Activated naive CD8-positive, alpha-beta T cell treated with anti-CD3 and anti-CD28 coated beads, Interleukin-2, amount 50 U/mL, for 24 hours (primary cell): ENCODE measurements around the gene SPDEF.

ENCODE experiments used
- ATAC-seq: fragments of 150-1000 bp; cut with Tn5 transposase; one replicate; pipeline ENCODE4 v1.10.0; 2021
- DNase-seq: peaks from one replicate; pipeline ENCODE4 v3.0.0; 2021
- H3K27ac Mint-ChIP-seq: one replicate; pipeline ENCODE4 v1.8.0; 2021; ENCODE audit warnings: mild to moderate bottlenecking, mixed read lengths
- H3K27me3 Mint-ChIP-seq: one replicate; pipeline ENCODE4 v1.8.0; 2021; ENCODE audit warnings: mixed read lengths
- H3K36me3 Mint-ChIP-seq: one replicate; pipeline ENCODE4 v1.8.0; 2021; ENCODE audit warnings: low read depth, mixed read lengths
- H3K4me1 Mint-ChIP-seq: one replicate; pipeline ENCODE4 v1.8.0; 2021; ENCODE audit warnings: mixed read lengths
- H3K4me3 Mint-ChIP-seq: one replicate; pipeline ENCODE4 v1.8.0; 2021; ENCODE audit warnings: mild to moderate bottlenecking, moderate library complexity, mixed read lengths
- H3K9me3 Mint-ChIP-seq: one replicate; pipeline ENCODE4 v1.8.0; 2021; ENCODE audit warnings: mixed read lengths

The SPDEF gene

DNA sequence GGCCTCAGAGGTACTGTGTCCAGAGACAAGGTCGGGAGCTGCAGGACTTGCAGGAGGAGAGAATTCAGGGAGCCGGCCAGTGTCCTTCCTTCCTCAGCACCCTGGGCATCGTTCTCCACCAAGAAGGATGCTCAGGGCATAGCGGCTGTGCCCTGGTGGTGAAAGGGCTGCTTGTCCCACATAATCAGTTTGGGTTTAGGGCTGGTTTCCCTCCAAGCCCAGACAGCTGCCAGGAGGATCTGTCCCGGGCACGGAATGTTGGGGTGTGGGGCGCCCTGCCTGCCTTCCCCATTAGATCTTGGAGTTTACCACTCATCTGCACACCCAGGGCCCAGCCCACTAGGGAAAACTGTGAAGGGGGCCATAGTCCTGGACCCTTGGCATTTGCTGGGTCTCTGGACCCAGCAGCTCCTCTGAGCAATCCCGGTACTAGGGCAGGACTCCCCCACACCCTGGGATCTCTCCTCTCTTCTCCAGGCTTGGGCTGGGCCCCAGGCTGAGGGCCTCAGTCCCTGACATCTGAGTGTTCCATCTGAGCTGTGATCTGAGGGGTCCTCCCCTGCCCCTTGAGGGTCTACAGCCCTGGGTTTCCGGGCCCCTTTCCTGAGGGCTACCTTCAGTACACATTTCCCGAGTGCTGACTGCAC is 18.6 kb upstream of the SPDEF start:
- no peaks in the 10 kb centered on the region for H3K27me3 Mint-ChIP-seq
- H3K36me3 Mint-ChIP-seq, result no peaks in the 10 kb centered on the region
- ATAC-seq (no peak), DNase-seq (no peak)
- H3K4me1 Mint-ChIP-seq, result no peaks in the 10 kb centered on the region
- no peak overlapping the region for H3K27ac Mint-ChIP-seq
- no peaks in the 10 kb centered on the region for H3K9me3 Mint-ChIP-seq
- no peak overlapping the region for H3K4me3 Mint-ChIP-seq

DNA sequence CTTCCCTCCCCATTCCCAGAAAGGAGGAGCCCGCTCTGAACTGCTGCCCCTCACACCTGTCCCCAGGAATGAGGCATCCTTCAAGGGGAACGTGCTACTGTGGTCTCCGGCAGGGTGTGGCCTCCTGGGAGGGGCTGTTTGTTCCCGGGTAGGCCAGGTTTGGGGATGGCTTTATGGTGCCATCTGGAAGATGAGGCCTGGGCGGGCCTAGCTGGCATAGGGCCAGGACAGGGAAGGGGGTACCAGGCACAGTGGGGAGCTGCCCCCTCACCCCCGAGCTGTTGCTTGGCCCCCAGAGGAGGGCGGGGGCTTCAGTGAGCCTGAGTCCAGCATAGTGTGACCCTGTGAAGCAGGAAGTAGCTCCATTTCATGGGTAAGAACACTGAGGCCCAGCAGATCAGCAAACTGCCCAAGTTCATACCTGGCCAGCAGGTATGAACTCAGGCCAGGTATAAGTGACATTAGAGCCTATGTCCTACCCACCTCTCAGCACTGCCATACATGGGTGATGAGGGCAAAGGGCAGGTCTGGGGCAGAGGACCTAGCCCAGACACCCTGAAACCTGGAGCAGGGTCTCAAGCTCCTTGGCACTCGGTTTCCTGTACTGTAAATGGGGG is 17.5 kb upstream of the SPDEF start:
- H3K9me3 Mint-ChIP-seq, result no peaks in the 10 kb centered on the region
- H3K4me1 Mint-ChIP-seq, result no peaks in the 10 kb centered on the region
- H3K27ac Mint-ChIP-seq, result no peak overlapping the region
- no peaks in the 10 kb centered on the region for H3K27me3 Mint-ChIP-seq
- no peak for DNase-seq
- H3K4me3 Mint-ChIP-seq, result no peak overlapping the region
- H3K36me3 Mint-ChIP-seq, result no peaks in the 10 kb centered on the region
- no peak for ATAC-seq

DNA sequence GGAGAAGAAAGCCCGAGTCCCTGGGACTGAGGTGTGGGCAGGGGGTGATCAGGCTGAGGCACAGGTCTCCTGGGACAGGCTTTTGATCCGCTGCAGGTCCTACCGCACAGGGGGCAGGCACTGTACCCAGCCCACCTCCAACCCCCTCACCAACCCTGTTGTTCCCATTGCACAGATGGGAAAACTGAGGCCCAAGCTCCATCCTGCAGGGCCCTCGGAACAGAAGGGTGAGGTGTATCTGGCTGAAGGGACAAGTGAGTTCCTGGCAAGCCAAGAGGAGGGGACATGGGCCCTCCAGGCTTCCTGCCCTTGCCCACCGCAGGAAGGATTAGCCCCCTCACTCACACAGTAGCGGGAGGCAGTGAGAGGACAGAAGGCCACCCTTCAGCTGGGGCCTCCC is 16.5 kb upstream of the SPDEF start:
- Mint-ChIP-seq H3K27me3 (no peaks in the 10 kb centered on the region), H3K27ac (peak overlapping the region; percentile 6), H3K9me3 (no peaks in the 10 kb centered on the region), H3K4me3 (no peak overlapping the region), H3K4me1 (no peaks in the 10 kb centered on the region), H3K36me3 (no peaks in the 10 kb centered on the region)
- ATAC-seq (no peak), DNase-seq (no peak)

DNA sequence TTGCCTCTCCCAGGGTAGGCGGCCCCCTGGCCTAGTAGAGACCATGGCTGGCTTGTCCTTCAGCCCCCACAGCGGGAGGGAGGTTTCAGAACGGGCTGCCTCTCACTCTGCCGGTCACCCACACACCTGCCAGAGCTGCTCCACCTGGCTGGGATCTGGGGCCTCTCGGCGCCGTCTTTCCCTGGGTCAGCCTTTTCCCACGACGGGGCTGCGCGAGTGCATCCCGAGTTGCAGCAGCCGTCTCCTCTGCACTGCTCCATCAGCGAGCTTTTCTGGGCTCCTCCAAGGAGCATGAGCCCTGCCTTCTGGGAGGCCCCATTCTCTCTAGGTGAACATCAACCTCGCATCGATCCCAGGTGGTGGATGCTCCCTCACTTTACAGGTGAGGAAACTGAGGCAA is 15.9 kb upstream of the SPDEF start:
- Mint-ChIP-seq H3K4me3 (no peak overlapping the region), H3K36me3 (no peaks in the 10 kb centered on the region), H3K9me3 (no peaks in the 10 kb centered on the region), H3K27me3 (no peaks in the 10 kb centered on the region), H3K4me1 (no peaks in the 10 kb centered on the region), H3K27ac (no peak overlapping the region)
- no peak for ATAC-seq
- DNase-seq, result no peak

DNA sequence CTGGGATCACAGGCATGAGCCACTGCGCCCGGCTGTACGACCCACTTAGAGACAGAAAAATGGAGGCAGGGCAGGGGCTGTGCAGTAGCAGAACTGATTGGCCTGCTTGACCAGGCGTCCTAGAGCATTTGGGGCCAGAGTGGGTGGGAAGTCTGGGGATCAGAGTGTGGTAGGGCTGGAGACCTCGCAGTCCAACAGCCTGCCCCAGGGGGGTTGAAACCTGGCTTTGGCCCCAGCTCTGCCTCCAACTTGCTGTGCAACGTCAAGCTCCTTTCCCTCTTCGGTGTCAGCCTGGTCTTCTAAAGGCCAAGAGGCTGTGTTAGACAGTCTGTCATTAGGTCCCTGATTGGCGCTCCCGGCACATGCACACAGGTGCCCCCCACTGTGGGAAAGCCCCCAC is 15.3 kb upstream of the SPDEF start:
- Mint-ChIP-seq H3K27me3 (no peaks in the 10 kb centered on the region), H3K4me1 (no peaks in the 10 kb centered on the region), H3K36me3 (no peaks in the 10 kb centered on the region), H3K4me3 (no peak overlapping the region), H3K27ac (no peak overlapping the region), H3K9me3 (no peaks in the 10 kb centered on the region)
- DNase-seq (no peak), ATAC-seq (no peak)

DNA sequence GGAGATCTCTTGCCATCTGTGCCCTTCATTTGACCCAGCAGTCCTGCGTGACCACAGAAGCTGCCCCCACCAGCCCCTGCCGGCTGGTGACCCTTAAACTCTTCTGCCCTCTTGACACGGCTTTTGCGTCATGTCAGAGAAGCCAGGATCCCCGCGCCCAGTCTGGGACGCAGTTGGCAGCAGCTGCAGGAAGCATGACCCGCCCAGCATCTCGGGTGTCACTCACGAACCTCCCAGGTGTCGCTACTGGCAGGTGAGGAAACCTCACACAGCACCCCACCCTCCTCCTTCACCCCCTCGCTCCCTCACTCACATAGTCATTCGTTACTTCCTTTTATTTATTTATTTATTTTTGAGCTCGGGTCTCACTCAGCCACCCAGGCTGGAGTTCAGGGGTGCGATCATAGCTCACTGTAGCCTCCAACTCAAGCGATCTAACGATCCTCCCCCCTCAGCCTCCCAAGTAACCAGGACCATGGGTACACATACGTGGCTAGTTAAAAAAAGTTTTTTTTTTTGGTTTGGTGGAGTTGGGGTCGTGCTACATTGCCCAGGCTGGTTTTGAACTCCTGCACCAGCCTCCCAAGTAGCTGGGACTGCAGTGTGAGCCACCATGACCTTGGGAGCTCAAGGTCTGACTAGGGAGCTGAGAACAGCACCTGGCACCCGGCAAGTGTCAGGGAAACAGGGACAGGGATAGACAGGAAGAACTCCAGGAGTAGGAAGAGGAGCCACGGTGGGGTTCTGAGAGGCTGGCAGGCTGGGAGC is 14.1 kb upstream of the SPDEF start:
- DNase-seq, result no peak
- H3K9me3 Mint-ChIP-seq, result no peaks in the 10 kb centered on the region
- H3K4me3 Mint-ChIP-seq, result no peak overlapping the region
- no peaks in the 10 kb centered on the region for H3K36me3 Mint-ChIP-seq
- ATAC-seq, result no peak
- H3K27me3 Mint-ChIP-seq, result peaks cover 5% of the 10 kb centered on the region
- no peak overlapping the region for H3K27ac Mint-ChIP-seq
- H3K4me1 Mint-ChIP-seq, result no peaks in the 10 kb centered on the region

DNA sequence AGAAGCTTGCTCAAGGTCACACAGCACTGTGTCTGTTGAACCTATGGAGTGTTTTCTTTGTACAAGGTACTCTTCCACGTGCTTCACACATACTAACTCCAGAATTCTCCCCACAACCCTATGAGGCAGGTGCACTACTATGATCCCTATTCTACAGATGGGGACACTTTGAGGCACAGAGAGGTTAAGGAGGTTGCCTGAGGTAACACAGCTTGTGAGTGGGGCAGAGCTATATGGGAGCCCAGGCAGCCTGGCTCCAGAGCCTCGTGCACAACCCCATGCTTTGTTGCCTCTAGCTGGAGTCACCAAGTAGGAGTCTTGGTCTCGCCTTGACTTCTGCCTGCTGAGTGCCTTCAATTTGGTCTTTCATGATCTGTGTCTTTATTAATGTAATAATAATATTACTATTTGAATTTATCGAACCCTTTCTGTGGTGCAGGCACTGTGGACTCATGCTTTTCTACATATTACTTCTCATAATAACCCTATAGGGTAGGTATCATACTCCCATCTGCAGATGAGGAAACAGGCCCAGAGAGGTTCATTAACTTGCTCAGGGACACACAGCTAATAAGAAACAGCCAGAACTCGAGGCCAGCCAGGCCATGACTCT is 13.3 kb upstream of the SPDEF start:
- no peak for ATAC-seq
- no peak overlapping the region for H3K27ac Mint-ChIP-seq
- no peaks in the 10 kb centered on the region for H3K9me3 Mint-ChIP-seq
- H3K27me3 Mint-ChIP-seq, result peaks cover 5% of the 10 kb centered on the region
- DNase-seq, result no peak
- H3K4me1 Mint-ChIP-seq, result no peaks in the 10 kb centered on the region
- H3K36me3 Mint-ChIP-seq, result no peaks in the 10 kb centered on the region
- no peak overlapping the region for H3K4me3 Mint-ChIP-seq

DNA sequence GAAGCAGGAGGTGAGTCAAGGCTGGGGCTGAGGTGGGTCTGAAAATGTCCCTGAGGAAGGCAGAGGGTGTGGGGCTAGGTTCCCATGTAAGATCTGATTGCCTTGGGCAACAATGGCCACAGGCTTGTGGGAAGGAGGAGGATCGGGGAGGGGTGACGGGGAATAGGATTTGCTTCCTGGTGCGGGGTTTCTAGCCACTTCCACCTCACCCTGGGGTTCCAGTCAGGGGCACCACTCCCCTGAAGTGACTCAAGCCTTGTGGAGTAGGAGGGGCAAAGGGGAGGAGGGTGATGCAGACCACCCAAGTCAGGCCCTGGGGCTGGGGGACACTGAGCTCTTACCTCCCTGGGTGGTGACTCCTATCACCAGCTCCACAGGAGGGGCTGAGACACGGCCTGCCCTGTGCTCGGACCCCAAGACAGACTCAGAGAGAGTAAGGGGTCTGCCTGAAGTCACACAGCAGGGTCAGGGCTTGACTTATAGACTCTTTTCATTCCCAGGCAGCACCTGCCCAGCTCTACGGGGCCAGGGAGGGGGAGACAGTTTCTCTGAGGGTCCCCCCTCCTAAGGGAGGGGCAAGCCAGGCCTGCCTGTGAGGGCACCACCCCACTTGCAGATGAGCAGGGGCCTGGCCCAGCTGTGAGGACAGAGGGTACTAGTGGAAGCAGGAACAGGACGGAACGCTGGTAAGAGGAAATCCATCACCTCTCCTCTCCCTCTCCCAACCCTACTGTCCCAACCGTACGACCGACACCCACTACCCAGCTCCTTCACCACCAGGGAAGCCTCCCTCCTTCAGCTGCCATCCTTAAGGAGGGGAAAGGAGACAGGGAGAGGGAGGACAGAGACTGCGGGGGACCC is 12.4 kb upstream of the SPDEF start:
- no peaks in the 10 kb centered on the region for H3K9me3 Mint-ChIP-seq
- H3K36me3 Mint-ChIP-seq, result no peaks in the 10 kb centered on the region
- no peaks in the 10 kb centered on the region for H3K4me1 Mint-ChIP-seq
- ATAC-seq (no peak), DNase-seq (no peak)
- peaks cover 5% of the 10 kb centered on the region for H3K27me3 Mint-ChIP-seq
- H3K27ac Mint-ChIP-seq, result no peak overlapping the region
- no peak overlapping the region for H3K4me3 Mint-ChIP-seq

DNA sequence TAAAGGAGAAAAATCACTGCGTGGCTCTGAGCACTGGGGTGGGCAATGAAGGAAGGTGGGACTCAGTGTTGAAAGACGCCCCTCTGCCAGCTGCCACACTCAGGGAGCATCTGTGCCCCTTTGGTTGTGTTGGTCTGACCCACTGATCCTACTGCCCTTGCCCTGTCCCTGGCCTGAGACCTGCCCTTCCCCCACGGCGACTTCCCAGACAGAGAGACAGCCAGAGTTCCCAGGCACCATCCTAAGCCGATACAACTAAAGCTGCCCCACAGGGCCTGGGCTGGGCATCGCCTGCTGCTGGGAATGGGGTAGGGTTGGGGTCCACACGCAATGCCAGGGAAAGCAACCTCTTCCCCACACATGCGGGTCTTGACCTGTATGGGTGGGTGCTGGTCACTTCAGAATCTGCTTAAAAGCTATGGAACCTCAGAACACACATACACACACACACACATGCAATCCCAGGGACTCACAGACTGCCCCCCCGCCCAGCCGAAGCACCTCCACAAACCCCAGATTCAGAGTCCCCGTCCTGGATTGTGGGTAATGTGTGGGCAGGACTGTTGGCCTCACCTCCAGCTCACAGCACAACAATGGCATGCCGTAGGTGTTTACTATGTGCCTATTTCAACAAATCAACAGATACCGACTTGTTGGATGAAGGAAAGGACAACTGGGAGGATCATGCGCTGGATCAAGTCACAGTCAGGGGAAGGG is 10.9 kb upstream of the SPDEF start:
- DNase-seq (no peak), ATAC-seq (no peak)
- H3K27ac Mint-ChIP-seq, result no peak overlapping the region
- no peaks in the 10 kb centered on the region for H3K4me1 Mint-ChIP-seq
- H3K9me3 Mint-ChIP-seq, result no peaks in the 10 kb centered on the region
- H3K4me3 Mint-ChIP-seq, result no peak overlapping the region
- H3K27me3 Mint-ChIP-seq, result peaks cover 5% of the 10 kb centered on the region
- H3K36me3 Mint-ChIP-seq, result no peaks in the 10 kb centered on the region

DNA sequence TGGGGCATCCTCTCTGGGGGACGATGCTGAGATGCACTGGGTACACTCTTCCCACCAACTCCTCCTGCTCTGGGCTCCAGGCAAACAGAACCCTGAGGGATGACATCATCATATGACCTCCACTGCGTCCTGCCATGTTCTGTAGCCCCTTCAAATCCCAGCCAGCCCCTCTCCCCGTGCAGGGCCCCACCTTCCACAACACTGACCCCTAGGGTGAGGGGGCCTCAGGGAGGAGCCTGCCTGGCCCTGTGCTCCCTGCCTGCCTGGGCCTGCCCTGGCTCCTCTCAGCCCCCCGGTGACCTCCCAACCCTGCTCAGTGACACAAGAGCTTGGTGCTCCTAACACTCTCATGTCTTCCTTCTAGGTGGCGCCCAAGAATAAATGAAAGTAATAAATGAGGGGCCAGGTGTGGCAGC is 9.6 kb upstream of the SPDEF start:
- Mint-ChIP-seq H3K27ac (no peak overlapping the region), H3K9me3 (no peaks in the 10 kb centered on the region), H3K4me3 (no peak overlapping the region), H3K4me1 (no peaks in the 10 kb centered on the region), H3K27me3 (peaks cover 5% of the 10 kb centered on the region), H3K36me3 (no peaks in the 10 kb centered on the region)
- no peak for DNase-seq
- ATAC-seq, result no peak

DNA sequence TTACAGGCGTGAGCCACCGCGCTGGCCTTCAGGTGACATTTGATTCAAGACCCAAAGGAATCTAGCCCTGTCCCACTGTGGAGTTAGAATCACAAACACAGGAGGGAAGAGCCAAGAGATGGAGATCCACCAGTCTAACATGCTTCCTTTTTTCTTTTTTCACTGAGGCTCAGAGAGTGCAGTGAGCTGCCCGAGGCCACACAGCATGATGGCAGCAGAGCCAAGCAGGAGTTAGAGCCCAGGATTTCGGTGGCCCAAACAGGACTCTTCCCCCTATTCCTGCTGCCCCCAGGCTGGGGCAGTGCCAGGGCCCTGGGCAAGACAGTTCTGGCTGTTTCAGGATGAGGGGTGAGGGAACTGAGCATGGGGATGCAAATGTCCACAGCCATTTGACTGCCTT is 8.1 kb upstream of the SPDEF start:
- H3K4me3 Mint-ChIP-seq, result no peak overlapping the region
- no peak overlapping the region for H3K27ac Mint-ChIP-seq
- DNase-seq, result no peak
- no peaks in the 10 kb centered on the region for H3K36me3 Mint-ChIP-seq
- no peaks in the 10 kb centered on the region for H3K4me1 Mint-ChIP-seq
- no peaks in the 10 kb centered on the region for H3K9me3 Mint-ChIP-seq
- H3K27me3 Mint-ChIP-seq, result peaks cover 5% of the 10 kb centered on the region
- no peak for ATAC-seq

DNA sequence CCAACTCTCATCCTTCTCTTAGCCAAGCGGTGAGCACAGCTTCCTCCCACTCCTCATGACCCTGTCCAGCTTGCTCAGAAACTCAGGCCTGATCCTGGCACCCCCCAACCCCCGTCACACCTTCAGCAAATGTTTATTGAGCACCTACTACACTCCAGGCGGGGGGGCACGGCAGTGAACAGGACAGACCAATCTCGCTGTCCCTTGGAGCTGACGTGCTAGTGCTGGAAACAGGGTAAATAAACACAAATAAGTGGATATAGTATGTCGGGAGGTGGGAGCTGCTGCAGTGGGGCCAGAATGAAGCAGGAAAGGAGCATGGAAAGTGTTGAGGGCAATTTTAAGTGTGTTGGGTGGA is 7.4 kb upstream of the SPDEF start:
- peaks cover 5% of the 10 kb centered on the region for H3K27me3 Mint-ChIP-seq
- no peak overlapping the region for H3K27ac Mint-ChIP-seq
- no peaks in the 10 kb centered on the region for H3K9me3 Mint-ChIP-seq
- H3K4me3 Mint-ChIP-seq, result no peak overlapping the region
- DNase-seq (no peak), ATAC-seq (no peak)
- no peaks in the 10 kb centered on the region for H3K4me1 Mint-ChIP-seq
- H3K36me3 Mint-ChIP-seq, result no peaks in the 10 kb centered on the region

DNA sequence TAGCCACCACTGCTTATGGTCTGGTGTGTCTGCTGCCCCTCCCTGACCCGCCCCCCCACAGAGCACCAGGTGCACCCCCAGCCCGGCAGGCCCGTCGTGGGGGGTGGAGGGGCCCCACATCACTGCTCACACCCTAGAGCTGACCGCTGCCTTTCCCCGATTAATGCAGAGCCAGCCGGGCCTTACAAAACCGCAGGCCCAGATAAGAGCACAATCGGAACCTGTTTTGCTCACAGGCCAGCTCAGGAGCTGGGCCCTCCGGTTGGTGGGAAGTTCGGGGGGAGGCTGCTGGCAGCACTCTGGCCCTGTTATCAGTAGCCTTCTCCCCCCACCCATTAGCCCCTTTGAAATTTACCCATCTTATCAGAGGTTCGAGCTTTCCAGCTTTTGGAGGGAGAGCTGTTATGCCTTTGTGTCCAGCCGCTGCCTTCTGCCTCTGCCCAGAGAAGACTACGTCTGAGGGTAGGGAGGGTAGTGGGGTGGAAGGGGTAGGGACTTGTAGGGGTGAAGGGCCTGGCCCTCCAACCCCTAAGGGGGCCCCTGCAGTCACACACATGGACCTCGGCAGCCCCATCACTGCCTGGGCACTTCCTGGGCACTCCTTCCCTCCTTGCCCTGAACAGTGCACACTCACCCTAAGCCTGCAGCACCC is 6.9 kb upstream of the SPDEF start:
- Mint-ChIP-seq H3K4me1 (no peaks in the 10 kb centered on the region), H3K4me3 (no peak overlapping the region), H3K36me3 (no peaks in the 10 kb centered on the region), H3K9me3 (no peaks in the 10 kb centered on the region), H3K27me3 (peaks cover 5% of the 10 kb centered on the region), H3K27ac (no peak overlapping the region)
- ATAC-seq, result no peak
- DNase-seq, result no peak
